HG03520 (cell line): ENCODE data around the gene RUFY3.
A peak's percentile ranks its signal among the peaks of the same experiment; 100 is the strongest.
"Not testable (repeated sequence)": the region's sequence is repeated elsewhere in the genome, so short reads cannot be mapped to it uniquely, and the experiment has no call there.

Source experiments
- ATAC-seq: cut with Tn5 transposase; IDR thresholded peaks from one replicate; pipeline ENCODE4 v1.9.1; 2021; ENCODE audit warnings: mild to moderate bottlenecking, moderate library complexity; ENCODE audit not compliant: unreplicated experiment

The RUFY3 gene

GRCh38 chr4:70705183-70706043 lies 16.4 kb upstream of the RUFY3 start:
- peak; percentile 57 for ATAC-seq

DNA sequence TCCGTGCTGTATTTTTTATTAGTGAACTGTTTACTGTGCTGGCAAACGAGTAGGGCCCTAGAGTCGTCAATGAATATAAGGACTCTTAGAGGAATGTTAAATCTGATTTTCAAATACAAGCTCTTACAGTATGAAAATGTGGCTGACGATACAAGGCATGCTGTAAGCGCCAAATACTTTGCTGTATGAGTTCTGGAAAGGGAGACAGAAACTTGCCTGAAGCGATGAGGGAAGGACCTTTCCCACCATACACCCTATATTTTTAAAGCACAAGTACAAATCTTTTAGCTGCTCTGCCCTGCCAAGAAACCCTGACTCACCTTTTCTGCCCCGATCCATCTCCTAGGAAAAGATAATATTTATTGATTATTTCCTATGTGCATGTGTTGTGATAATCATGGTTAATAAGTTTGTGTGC lies 15.7 kb upstream of the RUFY3 start:
- no peak for ATAC-seq

DNA sequence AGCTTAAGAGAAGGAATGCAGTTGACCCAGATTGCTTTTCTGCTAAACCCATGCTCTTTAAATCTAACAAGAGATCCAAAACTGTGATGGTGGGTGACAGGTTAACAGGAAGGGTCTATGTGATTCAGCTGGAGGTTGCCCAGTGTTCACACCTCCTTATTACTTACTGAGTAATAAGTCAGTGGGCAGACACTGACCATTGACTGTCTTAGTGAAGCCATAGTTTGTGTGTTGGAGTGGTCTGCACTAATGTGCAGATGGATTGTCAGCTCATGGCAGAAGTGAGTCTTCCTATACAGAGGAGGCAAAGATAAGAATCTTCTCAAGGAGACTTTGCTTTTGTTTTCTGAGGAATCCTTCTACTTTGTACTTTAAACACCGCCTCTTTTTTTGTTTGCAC lies 15.2 kb upstream of the RUFY3 start:
- no peak for ATAC-seq

DNA sequence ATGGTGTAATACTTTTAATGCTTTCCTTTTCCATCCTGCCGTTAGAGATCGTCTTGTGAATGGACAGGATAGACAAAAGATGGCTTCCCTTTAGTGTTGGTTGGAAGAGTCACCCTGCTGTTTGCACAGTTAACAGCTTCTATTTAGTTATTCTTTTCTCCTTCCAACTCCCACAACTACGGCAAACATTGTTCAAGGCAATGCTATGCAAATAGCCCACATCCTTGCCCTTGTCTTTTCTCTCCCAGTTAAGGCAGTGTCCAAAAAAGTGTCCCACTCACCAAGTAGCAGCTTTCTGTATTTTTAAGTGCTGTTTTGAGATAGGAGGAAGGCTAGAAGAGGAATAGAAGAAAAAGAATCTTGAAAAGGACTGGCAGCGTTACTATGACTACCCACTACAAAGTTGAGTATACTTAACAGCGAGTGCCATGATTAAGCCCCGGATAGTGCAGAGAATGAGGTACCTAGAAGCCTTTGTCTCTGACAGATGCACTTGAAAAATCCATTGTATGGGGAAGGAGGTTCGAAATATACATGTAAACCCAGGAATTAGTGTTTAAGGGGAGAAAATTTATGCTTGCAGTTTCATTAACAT lies 12.1 kb upstream of the RUFY3 start:
- no peak for ATAC-seq

- ATAC-seq: no peak
These were observed 10.2 kb upstream of the RUFY3 start for GRCh38 chr4:70711599-70711998.

DNA sequence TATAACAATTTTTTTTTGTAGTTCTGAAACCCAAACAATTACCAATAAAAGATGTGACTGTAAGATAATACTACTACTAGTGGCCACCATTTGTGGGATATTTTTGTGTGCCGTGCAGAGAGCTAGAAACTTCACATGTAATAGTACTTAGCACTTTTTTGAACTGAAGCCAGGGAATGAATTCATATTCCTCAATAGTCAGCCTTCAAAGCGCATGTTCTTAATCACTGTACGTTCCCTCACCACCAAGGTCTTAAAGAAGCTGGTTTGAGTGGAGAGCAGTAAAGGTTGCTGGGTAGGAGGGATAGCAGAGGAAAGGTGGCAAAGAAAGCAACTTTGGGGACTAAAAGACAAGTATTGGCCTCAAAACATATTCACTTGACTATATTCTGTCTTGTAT lies 9.6 kb upstream of the RUFY3 start:
- ATAC-seq: no peak

DNA sequence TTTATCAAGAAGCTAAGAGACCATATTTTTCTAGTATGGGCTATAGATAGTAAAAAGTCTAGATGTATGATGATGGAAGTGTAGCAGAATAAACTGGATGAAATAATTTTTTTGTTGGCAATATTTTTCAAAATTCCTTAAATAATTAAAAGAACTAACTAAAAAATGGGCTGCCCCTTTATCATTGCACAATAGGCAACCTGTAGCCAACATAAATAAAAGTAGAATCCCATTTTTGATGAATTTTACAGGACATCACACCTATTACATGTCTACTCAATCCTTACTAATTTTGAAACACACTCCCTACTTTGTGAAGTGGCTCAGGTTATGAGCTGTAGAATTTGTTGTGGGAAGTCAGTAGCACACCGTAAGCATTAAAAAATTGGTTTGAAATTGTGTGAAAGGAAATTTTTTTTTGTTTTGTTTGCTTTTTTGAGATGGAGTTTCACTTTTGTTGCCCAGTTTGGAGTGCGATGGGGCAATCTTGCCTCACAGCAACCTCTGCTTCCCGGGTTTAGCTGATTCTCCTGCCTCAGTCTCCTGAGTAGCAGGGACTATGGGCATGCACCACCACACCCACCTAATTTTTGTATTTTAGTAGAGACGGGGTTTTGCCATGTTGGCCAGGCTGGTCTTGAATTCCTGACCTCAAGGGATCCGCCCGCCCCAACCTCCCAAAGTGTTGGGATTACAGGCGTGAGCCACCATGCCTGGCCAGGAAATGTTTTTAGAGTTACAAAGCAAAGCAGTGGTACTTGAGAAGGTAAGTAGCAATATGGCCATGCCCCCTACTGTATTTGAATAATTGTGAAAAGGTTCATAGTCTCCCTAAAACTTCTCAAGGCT lies 8.9 kb upstream of the RUFY3 start:
- ATAC-seq: no peak

DNA sequence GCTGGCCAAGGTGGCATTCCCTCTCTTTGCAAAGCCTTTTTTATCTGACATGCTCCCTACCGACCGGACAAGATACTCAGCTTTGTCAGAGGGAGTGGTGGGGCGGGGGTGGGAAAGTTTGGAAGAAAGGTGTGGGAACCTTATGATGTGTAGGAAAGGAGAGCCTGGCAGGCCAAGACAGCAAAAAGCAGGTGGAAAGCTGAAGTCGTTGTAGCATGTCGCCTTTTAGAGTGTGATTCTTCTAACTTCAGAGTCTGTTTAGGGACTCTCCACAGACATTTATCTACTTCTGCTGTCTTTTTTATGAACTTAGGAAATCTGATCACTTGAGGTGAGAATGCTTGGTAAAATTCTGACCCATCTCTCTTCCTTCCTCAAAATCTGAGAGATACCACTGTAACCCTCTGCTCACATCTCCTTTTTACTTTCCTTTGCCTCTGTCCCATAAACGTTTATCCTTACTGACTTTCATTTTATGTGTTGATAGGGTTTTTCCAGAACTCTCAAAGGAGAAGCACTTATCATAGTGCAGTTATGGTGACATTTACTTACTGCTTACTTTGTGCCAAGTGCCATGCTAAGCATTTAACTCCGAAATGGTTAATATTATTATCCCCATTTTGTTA lies 8.2 kb upstream of the RUFY3 start:
- peak; percentile 32 for ATAC-seq

DNA sequence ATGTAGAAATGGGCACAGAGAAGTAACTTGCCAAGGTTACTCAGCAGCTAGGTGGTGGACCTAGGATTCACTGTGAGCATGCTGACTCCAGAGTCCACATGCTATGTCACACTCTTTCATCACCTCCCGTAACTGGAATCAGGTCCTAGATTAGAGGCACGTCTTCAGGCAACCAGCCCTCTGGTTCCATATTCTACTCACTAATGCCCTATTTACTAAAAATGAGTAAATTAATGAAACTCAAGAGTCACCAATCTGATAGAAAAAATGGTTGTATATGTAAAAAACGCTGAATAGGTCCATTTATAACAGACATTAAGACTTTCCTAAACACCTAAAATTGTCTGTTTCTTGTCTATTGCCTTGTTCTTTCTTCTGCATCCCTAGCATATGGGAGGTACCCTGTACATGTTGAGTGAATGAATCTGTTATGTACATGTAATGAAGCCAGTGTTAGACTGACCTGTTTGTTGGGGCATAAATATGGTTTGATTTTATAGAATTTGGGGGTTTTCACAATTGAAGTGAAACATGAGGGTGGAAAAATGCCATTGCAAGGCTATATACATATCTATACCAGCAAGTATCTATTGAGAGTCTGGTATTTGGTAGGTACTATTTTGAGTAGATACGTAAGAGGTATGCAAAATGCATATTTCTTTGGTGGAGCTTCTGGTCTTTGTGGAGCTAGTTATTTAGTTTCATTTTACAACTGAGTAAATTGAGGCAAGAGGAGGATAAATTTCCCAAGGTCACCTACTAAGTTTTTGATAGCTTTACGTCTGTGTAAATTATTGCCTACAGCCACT lies 7.5 kb upstream of the RUFY3 start:
- peak; percentile 18 for ATAC-seq

GRCh38 chr4:70715097-70715496 lies 6.7 kb upstream of the RUFY3 start:
- ATAC-seq: no peak

DNA sequence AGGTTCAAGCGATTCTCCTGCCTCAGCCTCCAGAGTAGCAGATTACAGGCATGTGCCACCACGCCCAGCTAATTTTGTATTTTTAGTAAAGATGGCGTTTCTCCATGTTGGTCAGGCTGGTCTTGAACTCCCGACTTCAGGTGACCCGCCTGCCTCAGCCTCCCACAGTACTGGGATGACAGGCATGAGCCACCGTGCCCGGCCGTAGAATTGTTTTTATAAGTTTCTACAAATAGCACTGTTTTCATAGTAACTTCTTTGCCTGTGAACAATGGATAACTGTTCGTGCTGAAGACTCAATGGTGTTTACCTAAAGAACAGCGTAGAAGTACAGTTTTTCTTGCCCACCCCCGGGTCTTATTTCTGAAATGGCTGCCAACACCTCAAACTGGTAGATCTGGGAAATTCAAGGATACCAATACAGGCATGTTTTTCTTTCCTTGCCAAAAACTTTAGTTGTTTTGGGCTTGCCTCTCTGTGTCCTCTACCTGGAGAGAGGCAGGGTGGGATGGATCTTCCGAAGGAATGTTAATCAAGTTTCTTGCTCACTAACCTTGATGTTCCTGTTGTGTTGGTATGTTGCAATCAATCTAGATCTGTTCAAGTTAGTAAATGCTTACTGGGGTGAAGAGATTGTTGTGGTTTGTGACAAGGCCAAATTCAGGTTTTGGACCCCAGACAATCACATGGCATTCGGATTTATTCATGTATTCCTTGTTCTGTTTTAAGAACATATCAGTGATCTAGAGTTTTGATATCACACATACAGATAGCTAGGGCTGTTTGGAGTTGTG lies 2.8 kb upstream of the RUFY3 start:
- ATAC-seq: no peak

GRCh38 chr4:70722199-70722791 lies 531 bp downstream of the RUFY3 start:
- ATAC-seq: no peak

DNA sequence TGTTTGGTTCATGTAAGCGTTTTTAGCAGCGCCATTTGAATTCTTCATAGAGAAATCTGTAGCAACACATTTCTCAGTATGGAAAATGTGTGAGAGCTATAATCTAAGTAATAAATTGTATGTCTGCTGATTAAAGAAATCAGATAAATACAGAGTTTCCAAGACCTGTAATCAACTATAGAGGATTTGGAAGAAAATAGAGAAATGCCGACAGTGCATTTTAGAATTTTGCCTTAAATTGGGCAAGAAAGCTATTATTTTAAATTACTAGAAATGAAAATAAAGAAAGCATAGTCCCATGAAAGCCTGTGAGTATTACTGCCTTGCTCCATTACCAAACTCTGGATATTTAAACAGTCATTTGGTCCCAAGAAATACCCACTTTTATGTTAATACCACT lies 2.7 kb downstream of the RUFY3 start:
- no peak for ATAC-seq

DNA sequence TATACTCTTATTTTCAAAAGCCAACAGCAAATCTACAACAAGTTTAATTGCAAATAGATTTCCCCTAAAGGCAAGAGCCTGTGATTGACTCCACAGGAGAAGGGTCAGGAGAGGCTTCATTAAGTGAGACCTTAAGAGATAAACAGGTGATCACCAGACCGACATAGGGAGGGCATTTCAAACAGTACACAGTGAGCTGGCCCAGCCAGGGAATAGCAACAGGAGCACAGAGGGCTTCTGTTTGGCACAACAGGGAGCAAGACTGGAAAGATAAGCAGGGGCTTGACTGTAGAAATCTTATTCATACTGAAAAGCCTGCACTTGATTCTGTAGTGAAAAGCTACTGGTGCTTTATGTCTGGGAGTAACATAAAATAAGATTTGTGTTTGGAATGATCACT lies 3.9 kb downstream of the RUFY3 start:
- ATAC-seq: no peak

DNA sequence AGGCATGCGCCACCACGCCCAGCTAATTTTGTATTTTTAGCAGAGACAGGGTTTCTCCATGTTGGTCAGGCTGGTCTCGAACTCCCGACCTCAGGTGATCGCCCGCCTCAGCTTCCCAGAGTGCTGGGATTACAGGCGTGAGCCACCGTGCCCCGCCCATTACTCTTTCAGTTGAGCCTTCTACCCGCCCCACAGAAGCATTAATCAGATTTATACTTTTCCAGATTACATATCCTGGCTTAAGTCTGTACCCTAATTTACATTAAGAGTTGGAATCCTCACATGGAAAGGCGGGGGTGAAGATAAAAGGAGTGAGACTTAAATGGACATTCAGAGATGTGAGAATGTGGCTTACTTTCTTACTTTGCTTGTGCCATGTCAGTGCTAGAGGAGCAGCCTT lies 4.8 kb downstream of the RUFY3 start:
- ATAC-seq: not testable (repeated sequence)

- ATAC-seq: no peak
These were observed 6.3 kb downstream of the RUFY3 start for GRCh38 chr4:70728091-70728490.

GRCh38 chr4:70732878-70733277 lies 11.1 kb downstream of the RUFY3 start:
- ATAC-seq: not testable (repeated sequence)

DNA sequence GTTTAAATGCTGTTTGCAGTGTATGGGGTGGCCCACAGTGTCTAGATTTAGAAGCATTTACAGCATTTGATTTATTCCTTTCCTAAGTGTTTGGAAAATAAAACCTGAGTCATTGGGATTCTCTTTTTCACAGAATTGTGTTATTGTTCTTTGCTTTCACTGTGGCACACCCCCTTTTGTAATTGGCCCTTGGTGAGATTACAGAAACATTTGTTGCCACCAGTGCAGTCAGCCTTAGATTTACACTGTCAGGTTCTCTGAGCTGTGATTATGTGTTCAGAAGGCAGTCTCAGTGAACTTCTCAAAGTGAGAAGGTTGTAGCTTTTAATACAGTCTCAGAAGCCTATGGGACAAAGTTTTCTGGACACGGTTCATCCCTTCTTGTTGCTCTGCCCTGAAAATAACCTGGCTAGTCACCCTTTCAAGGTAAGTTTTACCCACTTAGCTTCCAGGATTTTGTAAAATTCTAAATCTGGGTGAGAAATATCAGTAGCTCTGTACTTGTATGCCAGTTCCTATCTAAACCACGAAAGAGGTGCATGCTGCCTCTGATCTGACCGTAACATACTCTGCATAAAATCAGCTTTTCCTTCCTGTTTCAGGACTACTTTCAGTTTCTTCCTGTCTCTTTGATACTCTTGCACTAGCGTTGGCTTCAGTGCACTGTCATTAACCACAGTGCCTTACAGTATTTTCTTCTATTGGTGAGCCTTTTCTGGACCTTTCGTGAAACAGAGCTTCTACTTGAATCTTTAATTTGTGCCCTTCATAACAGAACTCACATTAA lies 12.6 kb downstream of the RUFY3 start:
- ATAC-seq: peak; percentile 86
